K562 (cell line): ENCODE results near the gene NUP210. TPM values are rescaled to one million over a fixed set of nuclear protein-coding genes. Genes with fewer than 3 reads are reported as not detected.

Experiments used
- CREM ChIP-seq: IDR thresholded peaks from 2 replicates; pipeline ENCODE4 v1.6.1; 2014; ENCODE audit warnings: antibody characterized with exemption, low read depth
- DMBX1 ChIP-seq: fragments of 250-450 bp; sonication (Bioruptor Pico); IDR thresholded peaks from 2 replicates; pipeline ENCODE4 v1.8.0; 2022; ENCODE audit warnings: inconsistent platforms, mild to moderate bottlenecking, moderate library complexity, borderline replicate concordance
- ELF1 ChIP-seq: fragments of 200-800 bp; sonication (Bioruptor generic); IDR thresholded peaks from 2 replicates; pipeline ENCODE4 v1.6.1; 2016; ENCODE audit warnings: missing genetic modification characterization, missing compliant biosample characterization
- GTF2E2 ChIP-seq: fragments of 200-800 bp; sonication (Bioruptor generic); IDR thresholded peaks from 2 replicates; pipeline ENCODE4 v1.6.1; 2016; ENCODE audit warnings: missing genetic modification characterization, missing compliant biosample characterization
- MCM7 ChIP-seq, 2 experiments: fragments of 450-650 bp; IDR thresholded peaks; 2 replicates each; pipeline ENCODE4 v1.6.1; 2016 to 2018
- MECOM ChIP-seq: fragments of 250-450 bp; sonication (Bioruptor Pico); IDR thresholded peaks from 2 replicates; pipeline ENCODE4 v1.8.0; 2022; ENCODE audit warnings: inconsistent platforms
- MYNN ChIP-seq, 2 experiments: sonication (generic); formaldehyde crosslinking in 1 of 2; IDR thresholded peaks; 2 replicates each; pipeline versions ENCODE4 v1.5.0 to v1.6.1; 2016 to 2020; ENCODE audit warnings: antibody characterized with exemption in 1 of 2, missing genetic modification reagents in 1 of 2
- NR4A1 ChIP-seq, 2 experiments: fragments of 250-450 bp in 1 of 2; fragments of 450-650 bp in 1 of 2; sonication (Bioruptor Pico) in 1 of 2; IDR thresholded peaks; 2 replicates each; pipeline versions ENCODE4 v1.4.0 to v1.6.1; 2016 to 2020; ENCODE audit warnings: mild to moderate bottlenecking in 2 of 2, missing compliant biosample characterization in 1 of 2, missing genetic modification characterization in 1 of 2, moderate library complexity in 1 of 2
- RB1 ChIP-seq: fragments of 450-650 bp; IDR thresholded peaks from 2 replicates; pipeline ENCODE4 v1.6.1; 2017; ENCODE audit warnings: low read depth, mild to moderate bottlenecking
- RBBP5 ChIP-seq: fragments of 200-600 bp; sonication (generic); IDR thresholded peaks from 2 replicates; pipeline ENCODE4 v1.6.1; 2012; ENCODE audit warnings: borderline replicate concordance, mild to moderate bottlenecking, low read length, control low read depth, inconsistent platforms; ENCODE audit not compliant: insufficient read depth, poor library complexity, severe bottlenecking
- RBM17 ChIP-seq: fragments of 200-400 bp; formaldehyde crosslinking; IDR thresholded peaks from 2 replicates; pipeline ENCODE4 v1.6.1; 2017; ENCODE audit warnings: low read depth, mild to moderate bottlenecking, low read length, borderline replicate concordance
- RBM39 ChIP-seq: fragments of 200-400 bp; formaldehyde crosslinking; optimal IDR thresholded peaks from 2 replicates; pipeline ENCODE3; 2018; ENCODE audit warnings: low read depth, low read length
- TSC22D4 ChIP-seq: fragments of 450-650 bp; IDR thresholded peaks from 2 replicates; pipeline ENCODE4 v1.6.1; 2016; ENCODE audit warnings: missing genetic modification characterization, missing biosample characterization, control low read depth
- ZNF57 ChIP-seq: fragments of 450-650 bp; formaldehyde crosslinking; IDR thresholded peaks from 2 replicates; pipeline ENCODE4 v1.4.0; 2020; ENCODE audit warnings: mild to moderate bottlenecking, moderate library complexity
- polyA plus RNA-seq, 8 experiments: library from polyadenylated mRNA; depleted of rRNA in 4 of 8; stranded (reverse) in 5 of 8; unstranded in 3 of 8; fragments of >200 nt; fragmentation: Nextera tagmentation in 2 of 8; fragmentation: Illumina TruSeq in 1 of 8; extraction: Ambion mirVana in 2 of 8; extraction: Trizol in 1 of 8; gene quantifications; 2 replicates each; pipeline versions ENCODE4 v1.2.1 to v1.2.3, GENCODE V29; 2011 to 2014; ENCODE audit warnings: inconsistent platforms in 1 of 8, missing spikeins in 1 of 8
- total RNA-seq, 7 experiments: library from RNA; depleted of rRNA in 6 of 7; stranded (reverse); fragments of >200 nt in 6 of 7; fragmentation: Illumina TruSeq in 2 of 7; extraction: Trizol in 2 of 7; gene quantifications; 2 replicates each; pipeline versions ENCODE4 v1.2.1 to v1.2.3, GENCODE V29; 2011 to 2021; ENCODE audit warnings: low replicate concordance in 1 of 7
- TF ChIP-seq, protein P1 (sequence below), 2 experiments: fragments of 450-650 bp in 1 of 2; sonication (generic) in 1 of 2; formaldehyde crosslinking in 1 of 2; IDR thresholded peaks; 2 replicates each; pipeline versions ENCODE4 v1.7.1 to v1.9.0; 2016 to 2022; ENCODE audit warnings: inconsistent platforms in 1 of 2, mild to moderate bottlenecking in 1 of 2, missing genetic modification reagents in 1 of 2
- TF ChIP-seq, protein P2 (sequence below), 2 experiments: fragments of 450-650 bp in 1 of 2; sonication (generic) in 1 of 2; formaldehyde crosslinking in 1 of 2; IDR thresholded peaks in 1 of 2; conservative IDR thresholded peaks in 1 of 2; 2 replicates each; pipeline versions ENCODE4 v1.6.1 to v1.8.1; 2016 to 2023; ENCODE audit warnings: mild to moderate bottlenecking in 2 of 2, moderate library complexity in 2 of 2, inconsistent platforms in 1 of 2, missing genetic modification reagents in 1 of 2

Gene NUP210
- total and polyA plus RNA-seq, 9 of the 15 experiments (the other 6 are each of a cell fraction or from before 2014, with no cell fraction given): 1.2 to 138 (median 44.0) TPM

DNA sequence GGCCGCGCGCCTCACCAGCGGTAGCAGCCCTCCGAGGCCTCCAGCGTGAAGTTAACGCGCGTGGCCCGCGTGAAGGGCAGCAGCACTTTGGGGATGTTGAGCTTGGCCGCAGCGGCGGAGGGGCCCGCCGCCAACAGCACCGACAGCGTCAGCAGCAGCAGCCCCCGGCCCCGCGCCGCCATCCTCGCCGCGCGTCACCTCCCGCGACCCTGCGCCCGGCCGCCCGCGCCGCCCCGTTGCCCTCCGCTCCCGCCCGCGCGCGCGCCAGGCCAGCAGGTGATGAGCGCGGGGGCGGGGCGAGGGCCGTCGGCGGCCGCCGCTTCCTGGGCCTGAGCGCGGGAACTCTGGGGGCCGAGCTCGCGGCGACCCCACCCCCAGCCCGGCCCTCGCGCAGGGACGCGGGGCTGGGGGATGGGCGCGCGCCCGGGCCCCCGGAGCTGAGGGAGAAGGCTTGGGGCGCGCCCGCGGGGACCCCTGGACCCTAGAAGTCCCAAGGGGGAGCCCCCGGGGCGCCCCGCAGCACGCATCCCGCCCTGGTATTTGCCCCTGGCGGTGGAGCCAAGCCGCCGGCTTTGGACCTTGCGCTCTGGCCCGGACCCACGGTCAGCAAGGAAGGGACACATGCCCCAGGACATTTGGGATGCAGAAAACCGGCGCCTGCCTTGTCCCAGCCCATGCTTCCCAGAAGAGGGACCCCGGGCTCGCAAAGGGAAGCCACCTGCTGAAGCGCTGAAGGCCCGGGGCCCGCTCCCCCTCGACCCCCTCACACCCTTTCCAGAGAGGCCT, at the start of gene NUP210 (continued):
- peak; percentile 67 for TF ChIP-seq RBBP5
- TF ChIP-seq DMBX1 (CRISPR knock-in tag): peak; percentile 13; the same call in 1 of the 2 replicates
- TF ChIP-seq RBM17: no peak
- 0 out of 2 replicates have a peak, but pooled peaks have one; percentile 38 for TF ChIP-seq MECOM (CRISPR knock-in tag)
- no peak for TF ChIP-seq MYNN (IDR thresholded peaks at IDR 0.05)
- TF ChIP-seq MYNN (CRISPR knock-in tag; IDR thresholded peaks at IDR 0.05): no peak
- no peak for TF ChIP-seq MCM7 (IDR thresholded peaks at IDR 0.05)
- TF ChIP-seq RBM39: no peak
- peak; percentile 83 for TF ChIP-seq CREM
- TF ChIP-seq NR4A1 (CRISPR knock-in tag; IDR thresholded peaks at IDR 0.05): no peak
- no peak; the same call in 1 of the 2 replicates for TF ChIP-seq NR4A1 (tag; IDR thresholded peaks at IDR 0.05)
- TF ChIP-seq TSC22D4 (tag): no peak
- TF ChIP-seq GTF2E2 (tag): no peak
- TF ChIP-seq RB1: peak; percentile 97
- peak; percentile 63; the same call in 1 of the 2 replicates for TF ChIP-seq ELF1 (tag)
- TF ChIP-seq, protein P1, sequence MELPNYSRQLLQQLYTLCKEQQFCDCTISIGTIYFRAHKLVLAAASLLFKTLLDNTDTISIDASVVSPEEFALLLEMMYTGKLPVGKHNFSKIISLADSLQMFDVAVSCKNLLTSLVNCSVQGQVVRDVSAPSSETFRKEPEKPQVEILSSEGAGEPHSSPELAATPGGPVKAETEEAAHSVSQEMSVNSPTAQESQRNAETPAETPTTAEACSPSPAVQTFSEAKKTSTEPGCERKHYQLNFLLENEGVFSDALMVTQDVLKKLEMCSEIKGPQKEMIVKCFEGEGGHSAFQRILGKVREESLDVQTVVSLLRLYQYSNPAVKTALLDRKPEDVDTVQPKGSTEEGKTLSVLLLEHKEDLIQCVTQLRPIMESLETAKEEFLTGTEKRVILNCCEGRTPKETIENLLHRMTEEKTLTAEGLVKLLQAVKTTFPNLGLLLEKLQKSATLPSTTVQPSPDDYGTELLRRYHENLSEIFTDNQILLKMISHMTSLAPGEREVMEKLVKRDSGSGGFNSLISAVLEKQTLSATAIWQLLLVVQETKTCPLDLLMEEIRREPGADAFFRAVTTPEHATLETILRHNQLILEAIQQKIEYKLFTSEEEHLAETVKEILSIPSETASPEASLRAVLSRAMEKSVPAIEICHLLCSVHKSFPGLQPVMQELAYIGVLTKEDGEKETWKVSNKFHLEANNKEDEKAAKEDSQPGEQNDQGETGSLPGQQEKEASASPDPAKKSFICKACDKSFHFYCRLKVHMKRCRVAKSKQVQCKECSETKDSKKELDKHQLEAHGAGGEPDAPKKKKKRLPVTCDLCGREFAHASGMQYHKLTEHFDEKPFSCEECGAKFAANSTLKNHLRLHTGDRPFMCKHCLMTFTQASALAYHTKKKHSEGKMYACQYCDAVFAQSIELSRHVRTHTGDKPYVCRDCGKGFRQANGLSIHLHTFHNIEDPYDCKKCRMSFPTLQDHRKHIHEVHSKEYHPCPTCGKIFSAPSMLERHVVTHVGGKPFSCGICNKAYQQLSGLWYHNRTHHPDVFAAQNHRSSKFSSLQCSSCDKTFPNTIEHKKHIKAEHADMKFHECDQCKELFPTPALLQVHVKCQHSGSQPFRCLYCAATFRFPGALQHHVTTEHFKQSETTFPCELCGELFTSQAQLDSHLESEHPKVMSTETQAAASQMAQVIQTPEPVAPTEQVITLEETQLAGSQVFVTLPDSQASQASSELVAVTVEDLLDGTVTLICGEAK (IDR thresholded peaks at IDR 0.05): no peak
- TF ChIP-seq, protein P1 (CRISPR knock-in tag; IDR thresholded peaks at IDR 0.05): peak; percentile 12; the same call in 1 of the 2 replicates
- TF ChIP-seq ZNF57 (CRISPR knock-in tag): 0 out of 2 replicates have a peak, but pooled peaks have one; percentile 9
- TF ChIP-seq, protein P2, sequence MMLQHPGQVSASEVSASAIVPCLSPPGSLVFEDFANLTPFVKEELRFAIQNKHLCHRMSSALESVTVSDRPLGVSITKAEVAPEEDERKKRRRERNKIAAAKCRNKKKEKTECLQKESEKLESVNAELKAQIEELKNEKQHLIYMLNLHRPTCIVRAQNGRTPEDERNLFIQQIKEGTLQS (IDR thresholded peaks at IDR 0.05): no peak
- TF ChIP-seq, protein P2 (CRISPR knock-in tag; conservative IDR thresholded peaks at IDR 0.05): no peak
